ENCODE results near the gene PCDHA4.

The PCDHA4 gene

DNA sequence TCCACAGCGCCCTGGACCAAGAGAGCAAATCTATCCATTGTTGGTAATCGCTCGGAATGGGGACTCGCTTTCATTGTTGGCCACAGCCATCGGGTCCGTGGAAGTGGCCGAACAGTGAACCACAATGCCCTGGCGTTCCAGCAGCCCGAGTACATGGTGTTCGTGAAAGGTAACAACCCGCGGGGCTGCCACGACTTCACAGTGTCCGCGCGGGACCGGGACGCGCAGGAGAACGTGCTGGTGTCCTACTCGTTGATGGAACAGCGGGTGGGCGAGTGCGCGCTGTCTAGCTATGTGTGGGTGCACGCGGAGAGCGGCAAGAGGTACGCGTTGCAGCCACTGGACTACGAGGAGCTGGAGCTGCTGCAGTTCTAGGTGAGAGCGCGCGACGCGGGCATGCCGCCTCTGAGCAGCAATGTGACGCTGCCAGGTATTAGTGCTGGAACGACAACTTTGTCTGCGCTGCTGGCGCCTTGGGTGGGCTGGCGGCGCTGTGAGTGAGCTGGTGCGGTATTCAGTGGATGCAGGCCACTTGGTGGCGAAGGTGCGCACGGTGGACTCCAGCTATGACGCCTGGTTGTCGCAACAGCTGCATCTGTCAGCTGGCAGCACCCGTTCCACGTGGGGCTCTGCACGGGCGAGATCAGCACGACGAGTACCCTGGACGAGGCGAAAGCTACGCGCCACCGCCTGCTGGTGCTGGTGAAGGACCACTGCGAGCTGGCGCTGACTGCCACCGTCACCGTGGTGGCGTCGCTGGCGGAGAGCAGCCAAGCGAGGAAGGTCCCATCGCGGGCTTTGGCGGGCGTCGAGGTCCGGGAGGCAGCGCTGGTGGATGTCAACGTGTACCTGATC lies 55.8 kb downstream of the PCDHA4 start:
- no peak for DNase-seq

Measured in stimulated activated CD8-positive, alpha-beta memory T cell treated with anti-CD3 and anti-CD28 coated beads, Interleukin-4, amount 100 ng/mL, for 48 hours (primary cell).